Gastroesophageal sphincter (tissue), 3 donors: ENCODE data around the gene MPRIP.

ENCODE experiments used
- EP300 ChIP-seq: sonication (generic); formaldehyde crosslinking; IDR thresholded peaks from one replicate; pipeline ENCODE4 v1.6.1; 2017; ENCODE audit warnings: antibody characterized with exemption, mild to moderate bottlenecking
- POLR2A ChIP-seq, 2 donors: fragments of 450-650 bp; IDR thresholded peaks; one replicate each; pipeline ENCODE4 v1.6.1; 2017; ENCODE audit warnings: antibody characterized with exemption in 2 of 2, mild to moderate bottlenecking in 2 of 2, moderate library complexity in 1 of 2
- TF ChIP-seq, protein P1 (sequence below), 4 experiments: fragments of 200-600 bp in 2 of 4; fragments of 450-650 bp in 2 of 4; sonication (generic) in 1 of 4; IDR thresholded peaks; one replicate each; pipeline ENCODE4 v1.5.1; 2017 to 2019; ENCODE audit warnings: antibody characterized with exemption in 4 of 4, mild to moderate bottlenecking in 2 of 4, moderate library complexity in 2 of 4

DNA sequence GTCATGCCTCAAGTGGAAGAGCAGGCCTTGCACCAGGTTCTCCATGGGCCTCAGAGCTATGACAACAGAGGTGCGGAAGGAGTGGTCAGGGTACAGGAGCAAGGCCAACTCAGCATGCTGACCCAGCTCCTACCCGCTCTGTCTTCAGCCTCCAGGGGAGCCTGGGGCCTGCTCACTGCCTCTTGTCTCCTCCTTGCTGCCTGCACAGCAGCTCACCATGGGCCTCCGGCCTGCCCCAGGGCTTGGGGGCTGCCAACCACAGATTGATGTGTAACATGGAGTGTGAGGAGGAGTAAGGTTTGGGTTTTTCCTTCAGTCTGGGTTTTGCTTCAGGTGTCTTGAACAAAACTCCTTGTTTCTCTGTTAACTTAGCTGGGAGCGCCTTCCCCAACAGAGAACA lies 101.8 kb downstream of the MPRIP start:
- TF ChIP-seq POLR2A (IDR thresholded peaks at IDR 0.05) (no peak), EP300 (no peak)
- TF ChIP-seq, protein P1, sequence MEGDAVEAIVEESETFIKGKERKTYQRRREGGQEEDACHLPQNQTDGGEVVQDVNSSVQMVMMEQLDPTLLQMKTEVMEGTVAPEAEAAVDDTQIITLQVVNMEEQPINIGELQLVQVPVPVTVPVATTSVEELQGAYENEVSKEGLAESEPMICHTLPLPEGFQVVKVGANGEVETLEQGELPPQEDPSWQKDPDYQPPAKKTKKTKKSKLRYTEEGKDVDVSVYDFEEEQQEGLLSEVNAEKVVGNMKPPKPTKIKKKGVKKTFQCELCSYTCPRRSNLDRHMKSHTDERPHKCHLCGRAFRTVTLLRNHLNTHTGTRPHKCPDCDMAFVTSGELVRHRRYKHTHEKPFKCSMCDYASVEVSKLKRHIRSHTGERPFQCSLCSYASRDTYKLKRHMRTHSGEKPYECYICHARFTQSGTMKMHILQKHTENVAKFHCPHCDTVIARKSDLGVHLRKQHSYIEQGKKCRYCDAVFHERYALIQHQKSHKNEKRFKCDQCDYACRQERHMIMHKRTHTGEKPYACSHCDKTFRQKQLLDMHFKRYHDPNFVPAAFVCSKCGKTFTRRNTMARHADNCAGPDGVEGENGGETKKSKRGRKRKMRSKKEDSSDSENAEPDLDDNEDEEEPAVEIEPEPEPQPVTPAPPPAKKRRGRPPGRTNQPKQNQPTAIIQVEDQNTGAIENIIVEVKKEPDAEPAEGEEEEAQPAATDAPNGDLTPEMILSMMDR (IDR thresholded peaks at IDR 0.05): no peak
